Measurements from ENCODE around the gene CREB5.

Gene CREB5

DNA sequence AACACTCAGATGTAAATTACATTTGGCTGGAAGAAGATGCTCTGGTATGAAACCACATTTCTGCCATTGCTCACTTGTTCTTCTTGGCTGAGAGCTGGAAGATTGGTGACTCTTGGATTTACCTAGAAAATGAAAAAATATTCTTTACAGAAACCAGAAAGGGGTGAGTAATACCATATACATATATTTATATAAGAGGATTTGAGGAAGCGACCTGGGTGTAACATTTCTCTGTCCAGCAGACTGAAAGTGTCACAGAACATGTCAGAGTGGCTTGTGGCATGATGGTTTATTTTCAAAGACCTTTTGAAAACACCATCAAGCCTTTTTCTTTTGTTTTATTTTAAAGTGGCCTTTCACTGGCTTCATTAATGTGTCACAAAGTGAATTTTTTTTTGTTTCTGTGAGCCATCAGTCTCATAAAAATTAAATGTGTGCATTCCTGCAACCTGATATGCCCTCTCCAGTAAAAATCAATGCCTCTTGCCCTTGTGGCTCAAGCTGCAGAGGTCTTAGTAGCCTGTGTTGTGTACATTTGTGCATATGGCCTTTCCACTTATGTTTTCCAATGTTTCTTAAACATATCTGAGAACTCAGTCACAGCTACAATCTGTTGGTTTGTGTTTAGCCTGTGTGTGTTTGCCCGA, 23.5 kb downstream of the CREB5 start:
- DNase-seq (ENCODE audit: low read depth): no peak

DNA sequence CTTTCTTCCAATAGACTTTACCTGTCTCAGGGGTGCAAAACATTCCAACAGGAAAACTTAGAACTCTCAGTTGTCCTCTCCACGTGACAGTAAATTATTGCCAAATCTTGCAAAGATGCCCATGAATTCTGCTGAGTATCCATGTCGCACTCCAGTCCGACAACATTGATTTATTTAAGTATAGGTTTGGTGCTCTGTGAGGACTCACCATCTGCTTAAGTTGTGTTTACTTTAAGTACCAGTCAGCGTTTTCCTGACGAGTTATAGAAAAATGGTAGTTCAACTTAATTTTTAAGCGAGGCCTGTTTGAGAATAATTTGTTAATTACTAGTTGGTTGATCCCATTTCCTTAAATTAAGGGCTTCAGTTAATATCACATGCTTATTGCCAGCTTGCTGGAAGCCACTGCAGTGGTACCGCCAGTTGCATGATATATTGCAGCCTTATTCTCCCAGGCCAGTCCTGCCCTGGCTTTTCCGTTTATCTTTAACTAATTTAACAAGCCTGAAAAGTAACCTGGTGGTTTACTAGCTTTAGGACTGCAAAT, 27.8 kb downstream of the CREB5 start:
- no peak for DNase-seq (ENCODE audit: low read depth)

DNA sequence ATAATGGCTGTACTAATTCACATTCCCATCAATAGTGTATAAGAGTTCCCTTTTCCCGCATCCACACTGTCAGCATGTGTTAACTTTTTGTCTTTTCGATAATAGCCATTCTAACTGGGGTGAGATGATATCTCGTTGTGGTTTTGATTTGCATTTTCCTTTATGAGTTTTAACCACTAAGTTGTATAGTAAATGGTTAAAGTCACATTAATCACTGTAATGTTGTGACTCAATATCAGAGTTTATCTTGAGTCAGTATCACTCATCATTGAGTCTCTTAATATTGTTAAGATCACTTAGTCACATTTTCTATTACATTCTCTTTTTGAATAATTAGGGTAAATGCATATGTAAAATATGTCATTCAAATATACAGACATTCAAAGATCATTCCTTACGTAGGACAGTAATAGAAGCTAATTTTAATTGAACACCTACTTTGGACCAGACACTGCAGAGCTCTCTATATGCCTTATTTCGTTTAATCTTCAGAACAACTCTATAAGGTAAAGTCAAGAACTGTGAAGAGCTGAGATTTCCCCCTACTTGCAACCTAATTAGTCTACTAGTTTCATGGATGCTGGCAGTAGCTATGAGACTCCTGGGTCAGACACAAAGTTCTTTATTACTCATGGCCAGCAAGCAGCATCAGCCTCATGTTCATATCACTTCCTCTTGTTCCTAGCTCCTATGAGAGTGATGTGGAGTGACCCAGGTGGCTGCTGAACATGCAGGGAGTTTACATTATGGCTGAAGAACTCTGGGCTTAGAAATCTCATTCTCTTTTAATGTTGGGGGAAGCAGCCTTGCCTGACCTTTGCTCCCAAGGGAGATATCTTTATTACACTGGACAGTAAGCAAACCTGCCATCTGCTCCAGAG, 30.5 kb downstream of the CREB5 start:
- no peak for DNase-seq (ENCODE audit: low read depth)

DNA sequence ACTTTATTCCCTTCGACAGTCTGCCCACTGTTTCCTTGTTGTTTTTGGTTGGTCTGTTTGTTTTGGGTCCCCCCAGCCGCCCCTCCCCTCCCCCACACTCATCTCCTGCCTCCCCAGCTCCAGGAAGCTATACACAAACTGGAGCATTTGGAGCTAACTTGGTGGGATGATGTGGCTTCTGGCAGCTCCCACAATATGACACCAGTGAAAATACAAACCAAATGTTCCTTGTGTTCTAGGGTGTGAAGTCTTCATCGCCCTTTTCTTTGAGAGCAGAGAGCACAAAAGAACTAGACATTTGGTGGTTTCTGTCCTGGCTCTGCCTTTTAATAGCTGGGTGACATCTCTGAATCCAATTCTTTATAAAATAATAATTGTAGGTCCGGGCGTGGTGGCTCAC, 33.8 kb downstream of the CREB5 start:
- DNase-seq (ENCODE audit: low read depth): no peak

DNA sequence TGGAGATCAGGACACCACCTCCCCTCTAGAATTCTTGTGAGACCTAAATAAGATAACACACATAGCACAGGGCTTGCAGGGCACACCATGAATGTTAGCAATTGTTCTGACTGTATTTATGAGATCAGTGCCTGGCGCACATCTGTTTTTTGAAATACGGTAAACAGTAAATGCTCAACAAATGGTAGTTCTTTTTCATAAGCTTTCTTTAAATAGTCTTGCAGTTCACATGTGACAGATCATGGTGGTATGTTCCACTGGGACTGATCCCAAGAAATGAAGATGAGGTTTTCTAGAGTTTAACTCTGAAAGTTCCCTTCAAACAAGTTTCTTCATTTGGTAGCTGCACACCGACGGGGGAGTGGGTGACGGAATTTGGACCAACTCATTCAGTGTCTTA, 34.8 kb downstream of the CREB5 start:
- DNase-seq (ENCODE audit: low read depth): no peak

DNA sequence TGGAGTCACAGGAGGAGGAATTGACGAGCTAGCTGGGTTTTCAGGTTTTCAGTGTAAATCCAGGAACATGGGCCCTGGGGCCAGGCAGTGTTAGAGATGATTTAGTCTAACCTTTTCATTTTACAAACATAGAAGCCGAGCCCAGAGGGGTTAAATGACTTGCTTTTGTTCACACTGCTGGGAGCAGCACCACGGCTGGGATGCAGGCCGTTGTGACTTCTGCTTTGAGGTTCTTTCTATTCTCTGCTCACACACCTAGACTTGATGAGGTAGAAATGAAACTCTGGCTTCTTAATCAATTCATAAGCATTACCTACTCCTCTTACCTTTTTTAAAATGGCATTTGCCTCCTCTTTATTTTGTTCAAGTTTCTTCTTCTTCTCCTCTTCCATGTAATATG, 36.4 kb downstream of the CREB5 start:
- no peak for DNase-seq (ENCODE audit: low read depth)

DNA sequence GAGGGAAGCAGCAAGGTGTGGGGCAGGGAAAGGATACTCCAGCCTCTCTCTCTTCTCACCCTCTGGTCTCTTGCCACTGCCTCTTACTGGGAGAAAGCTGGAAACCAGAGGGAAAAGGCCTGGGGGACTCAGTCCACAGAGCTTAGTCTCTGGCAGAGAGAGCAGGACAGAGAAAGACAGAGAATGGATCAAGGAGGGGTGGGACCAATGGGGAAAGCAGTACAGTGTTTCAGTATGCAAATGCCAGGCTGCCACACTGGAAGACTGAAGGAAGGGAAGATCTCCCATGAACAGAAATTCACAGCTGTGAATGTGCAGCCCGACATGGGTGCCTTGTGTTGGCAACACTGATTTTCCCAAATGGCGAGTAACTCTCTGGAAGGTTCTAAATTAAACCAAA, 40.4 kb downstream of the CREB5 start:
- no peak for DNase-seq (ENCODE audit: low read depth)

DNA sequence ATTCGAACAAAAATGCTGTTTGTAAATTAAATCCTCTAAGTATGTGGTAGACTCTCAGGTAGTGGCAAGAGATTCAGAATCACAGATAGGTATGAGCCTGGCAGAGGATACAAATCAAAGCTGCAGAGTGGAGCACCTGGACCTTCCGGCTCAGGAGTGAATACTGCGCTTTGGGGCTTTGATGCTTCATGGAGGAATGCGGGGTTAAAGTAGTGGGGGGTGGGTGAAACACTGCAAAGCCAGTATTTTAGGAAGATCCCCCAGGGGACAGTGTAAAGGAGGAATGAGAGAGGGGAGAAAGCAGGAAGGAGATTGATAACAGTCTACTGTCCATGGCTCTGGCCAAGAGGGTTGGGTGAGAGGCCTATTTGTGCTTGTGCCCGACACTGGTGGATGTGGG, 43.2 kb downstream of the CREB5 start:
- DNase-seq (ENCODE audit: low read depth): no peak

DNA sequence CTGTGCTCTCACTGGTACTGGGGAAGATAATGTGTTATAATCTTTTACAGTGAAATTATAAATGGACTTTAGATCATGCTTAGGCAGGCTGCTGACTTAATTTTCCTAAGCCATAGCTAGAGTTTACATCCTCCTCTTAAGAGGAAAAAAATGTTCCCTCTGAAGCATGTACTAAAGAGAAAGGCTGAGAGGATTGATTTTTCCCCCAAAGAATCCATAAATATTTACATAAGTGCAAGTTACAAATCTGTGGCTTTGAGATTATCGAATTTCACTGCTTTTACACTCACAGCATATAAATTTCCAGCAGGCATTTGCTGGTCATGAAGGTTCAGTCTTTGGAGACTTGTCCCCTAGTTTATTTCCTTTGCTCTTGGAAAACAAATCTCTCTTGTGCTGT, 43.7 kb downstream of the CREB5 start:
- no peak for DNase-seq (ENCODE audit: low read depth)

DNA sequence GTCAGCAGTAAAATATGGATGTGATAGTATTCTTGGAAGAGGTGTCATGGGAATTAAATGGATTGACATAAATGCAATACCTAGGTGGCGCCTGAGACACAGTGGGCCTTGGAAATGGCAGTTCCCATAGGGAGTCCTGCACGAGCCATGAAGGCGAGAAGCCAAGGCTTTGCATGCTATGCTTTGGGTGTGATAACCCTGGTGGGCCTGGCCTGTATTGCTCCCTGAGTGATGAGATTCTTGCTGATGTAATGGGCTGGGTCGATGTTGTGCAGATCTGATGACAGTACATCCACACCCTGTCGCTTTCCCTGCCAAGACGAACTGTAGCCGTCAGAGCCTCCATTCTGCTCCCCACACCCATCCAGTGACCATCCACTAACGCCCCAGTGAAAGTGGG, 46.4 kb downstream of the CREB5 start:
- DNase-seq (ENCODE audit: low read depth): no peak

DNA sequence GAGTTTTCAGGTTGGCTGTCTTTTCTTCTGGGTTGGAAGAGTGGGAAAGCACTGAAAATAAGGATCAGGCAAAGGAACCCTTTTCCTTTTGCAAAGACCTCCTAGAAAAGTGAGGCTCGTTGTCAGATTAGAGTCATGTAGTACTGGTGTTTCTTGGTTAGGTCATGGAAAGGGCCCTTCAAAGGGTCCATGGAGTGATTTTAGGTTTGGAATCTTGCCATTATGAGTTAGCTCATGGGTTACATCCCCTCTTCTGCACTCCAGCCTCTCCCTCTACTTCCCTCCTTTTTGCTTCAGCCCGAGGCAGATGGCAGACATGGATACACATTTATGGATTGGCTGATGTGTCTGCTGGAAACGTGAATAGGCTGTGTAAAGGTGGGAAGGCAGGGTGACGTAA, 47.0 kb downstream of the CREB5 start:
- no peak for DNase-seq (ENCODE audit: low read depth)

DNA sequence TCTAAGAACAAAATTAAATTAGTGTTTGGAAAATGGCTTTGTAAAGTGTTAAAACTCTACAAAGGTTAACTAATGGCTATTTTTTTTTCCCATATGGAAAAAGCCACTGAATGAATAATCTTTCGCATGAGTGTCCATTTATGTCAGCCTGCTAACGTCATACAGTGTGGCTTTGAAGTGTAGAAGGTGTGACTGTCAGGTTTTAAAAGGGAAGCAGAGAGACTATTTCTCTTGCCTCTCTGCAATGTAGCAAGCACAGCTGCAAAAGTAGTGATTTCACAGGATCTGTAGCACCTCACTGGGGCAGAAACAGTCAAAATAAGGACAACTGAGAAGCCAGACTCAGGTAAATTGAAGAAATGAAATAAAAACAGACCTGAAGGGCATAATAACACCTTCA, 53.4 kb downstream of the CREB5 start:
- DNase-seq (ENCODE audit: low read depth): no peak

DNA sequence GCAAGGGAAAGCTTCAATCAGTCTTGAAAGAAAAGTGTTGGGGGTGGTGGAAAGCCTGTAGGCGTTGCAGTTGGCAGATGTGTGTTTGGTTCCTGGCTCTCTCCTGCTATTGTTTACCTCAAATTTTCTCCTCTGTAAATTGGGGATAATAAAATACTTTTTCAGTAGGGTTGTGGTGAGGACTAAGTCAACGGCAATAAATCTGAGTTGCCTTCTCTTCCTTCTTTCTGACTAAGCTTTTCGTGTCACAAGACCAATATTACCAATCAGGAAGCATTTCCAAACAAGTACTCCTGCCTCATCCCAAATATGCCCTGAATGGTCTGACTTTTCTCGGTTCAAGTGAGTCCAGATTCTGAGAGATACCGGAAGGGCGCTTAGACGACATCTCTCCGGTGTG, 54.0 kb downstream of the CREB5 start:
- no peak for DNase-seq (ENCODE audit: low read depth)

DNA sequence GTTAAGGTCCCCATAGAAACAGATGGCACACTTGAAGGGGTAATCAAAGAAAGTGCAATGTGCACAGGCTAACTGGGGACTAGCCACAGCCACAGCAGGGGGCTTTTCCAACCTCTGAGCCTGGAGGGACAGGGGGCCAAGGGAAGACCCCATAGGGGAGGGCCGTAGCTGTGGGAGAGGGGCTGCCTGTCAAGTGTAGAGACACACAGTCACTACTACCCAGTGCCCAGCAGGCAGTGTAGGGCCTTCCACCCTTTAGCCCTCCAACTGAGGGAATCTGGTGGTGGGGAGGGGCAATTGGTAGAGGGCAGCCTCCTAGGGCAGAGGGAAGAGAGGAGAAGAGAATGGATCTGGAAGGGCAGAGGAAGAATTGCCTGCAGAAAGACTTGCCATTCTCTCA, 54.6 kb downstream of the CREB5 start:
- DNase-seq (ENCODE audit: low read depth): no peak

DNA sequence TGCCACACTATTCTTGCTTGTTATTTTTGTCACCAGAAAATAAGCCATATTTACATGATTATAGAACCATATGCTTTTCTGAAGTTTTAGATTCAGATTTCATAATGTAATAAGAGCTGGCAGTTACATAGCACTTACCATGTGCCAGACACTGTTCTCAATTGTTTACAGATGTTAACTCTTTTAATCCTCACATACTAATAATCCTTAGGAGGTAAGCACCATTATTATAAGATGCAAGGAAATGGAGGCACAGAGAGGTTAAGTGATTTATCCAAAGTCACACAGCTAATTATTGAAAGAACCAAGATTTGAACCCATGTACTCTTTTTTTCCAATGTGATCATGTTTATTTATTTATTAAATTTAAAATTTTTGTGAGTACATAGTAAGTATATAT, 57.2 kb downstream of the CREB5 start:
- DNase-seq (ENCODE audit: low read depth): no peak

DNA sequence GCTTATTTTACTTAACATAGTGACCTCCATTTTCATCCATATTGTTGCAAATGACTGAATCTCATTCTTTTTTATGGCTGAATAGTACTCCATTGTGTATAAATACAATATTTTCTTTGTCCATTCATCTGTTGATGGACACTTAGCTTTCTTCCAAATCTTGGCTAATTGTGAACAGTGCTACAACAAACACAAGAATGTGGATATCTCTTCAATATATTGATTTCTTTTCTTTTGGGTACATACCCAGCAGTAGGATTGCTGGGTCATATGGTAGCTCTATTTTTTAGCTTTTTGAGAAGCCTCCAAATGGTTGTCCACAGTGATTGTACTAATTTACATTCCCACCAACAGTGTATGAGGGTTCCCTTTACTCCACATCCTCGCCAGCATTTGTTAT, 58.0 kb downstream of the CREB5 start:
- DNase-seq (ENCODE audit: low read depth): no peak

DNA sequence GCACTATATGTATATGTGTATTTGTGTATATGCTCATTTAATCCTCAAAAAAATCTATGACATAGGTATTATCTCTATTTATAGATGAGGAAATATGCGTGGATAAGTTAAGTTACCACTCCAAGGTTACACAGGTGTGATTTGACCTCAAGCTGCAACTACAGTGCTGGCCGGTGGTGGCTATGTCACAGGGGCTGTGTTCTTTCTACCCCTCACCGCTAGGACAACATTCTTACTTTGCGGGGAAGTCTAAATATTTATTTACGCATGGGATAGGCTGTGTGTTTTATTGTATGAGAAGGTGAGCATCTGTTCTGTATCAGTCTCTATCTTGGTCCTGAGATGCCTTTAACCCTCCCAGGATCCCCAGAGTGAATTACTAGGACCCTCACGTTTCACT, 60.0 kb downstream of the CREB5 start:
- DNase-seq (ENCODE audit: low read depth): no peak

DNA sequence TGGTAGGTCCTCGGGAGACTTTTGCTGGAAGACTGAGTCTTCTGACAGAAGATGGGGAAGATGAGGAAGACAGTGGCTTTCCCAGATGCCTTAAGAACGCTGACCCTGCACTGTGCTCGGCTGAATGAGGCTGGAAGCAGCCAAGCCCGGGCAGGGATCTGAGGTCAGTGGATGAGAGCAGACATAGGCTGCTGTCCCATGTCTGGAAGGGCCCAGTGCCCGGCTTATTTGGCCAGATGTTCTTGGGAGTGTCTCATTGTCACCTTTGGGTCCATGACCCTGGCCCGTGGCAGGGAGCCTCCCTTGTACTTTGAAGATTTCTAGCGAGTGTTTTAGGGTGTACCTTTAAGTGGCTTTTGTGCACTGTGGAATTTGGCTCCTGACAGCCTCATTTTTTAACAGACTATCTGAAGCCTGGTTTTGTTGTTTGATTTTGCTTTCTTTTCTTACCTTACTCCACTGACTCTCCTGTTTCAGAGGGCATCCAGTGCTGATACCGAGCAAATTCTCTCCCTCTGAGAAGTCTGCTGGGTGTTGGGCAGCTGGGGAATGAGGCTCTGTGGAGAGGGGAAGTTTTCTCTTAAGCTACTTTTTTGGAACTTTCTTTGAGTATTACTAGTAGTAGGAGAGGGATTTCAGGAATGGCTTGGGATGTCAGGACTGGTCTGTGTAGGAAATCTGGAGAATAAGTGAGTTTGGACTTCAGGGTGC, 61.4 kb downstream of the CREB5 start:
- DNase-seq (ENCODE audit: low read depth): no peak

DNA sequence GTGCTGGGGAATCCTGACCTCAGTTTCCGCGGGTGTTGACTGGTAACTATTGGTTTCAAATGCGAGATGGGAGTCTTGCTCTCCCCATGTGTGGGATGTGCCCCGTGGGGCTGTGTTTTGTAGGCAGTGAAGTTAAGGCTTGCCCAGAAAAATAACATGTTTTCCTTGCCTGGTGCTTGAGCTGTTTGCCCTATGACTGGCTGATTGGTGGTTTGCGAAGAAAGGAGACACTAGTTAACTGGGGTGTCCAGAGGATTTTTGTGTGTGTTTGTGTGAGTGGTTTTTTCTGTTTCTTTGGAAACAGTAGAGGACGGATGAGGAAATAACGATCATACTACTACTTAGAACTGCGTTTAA, 61.9 kb downstream of the CREB5 start:
- DNase-seq (ENCODE audit: low read depth): no peak

DNA sequence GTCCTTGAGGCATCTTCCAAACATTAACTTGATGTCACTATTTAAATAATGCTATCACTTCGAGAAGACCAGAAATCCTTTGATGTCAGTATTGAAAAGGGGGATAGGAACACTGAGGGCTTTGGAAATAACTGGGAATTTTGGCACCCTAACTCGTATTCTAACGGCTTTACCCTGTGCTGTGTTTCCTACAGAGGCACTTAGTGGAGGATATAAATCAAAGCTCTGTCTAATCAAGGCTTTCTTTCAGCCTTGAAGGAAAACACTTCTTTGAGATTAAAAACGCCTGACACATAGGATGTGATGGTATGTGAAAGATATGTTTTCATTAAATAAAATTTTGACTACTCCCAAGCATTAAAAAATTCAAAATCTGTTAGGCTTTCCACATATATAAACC, 62.3 kb downstream of the CREB5 start:
- no peak for DNase-seq (ENCODE audit: low read depth)

DNA sequence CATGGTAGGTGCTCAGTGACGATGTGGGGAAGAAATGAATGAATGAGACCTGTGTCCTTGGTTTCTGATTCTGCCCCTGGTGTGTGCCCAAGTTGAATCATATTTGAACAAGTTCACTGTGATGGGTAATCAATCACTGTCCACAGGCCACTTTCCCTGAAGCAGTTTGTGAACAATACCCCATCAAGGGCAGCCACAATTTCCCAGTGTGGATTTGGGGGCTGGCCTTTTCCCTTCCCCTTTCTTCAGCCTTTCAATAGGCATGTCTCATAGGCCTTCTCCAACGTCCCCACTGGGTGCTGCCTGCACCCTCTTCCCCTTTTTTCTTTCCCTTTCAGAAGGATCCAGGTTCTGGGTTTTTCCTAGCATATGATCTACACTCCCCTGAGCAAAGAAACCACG, 64.7 kb downstream of the CREB5 start:
- no peak for DNase-seq (ENCODE audit: low read depth)

DNA sequence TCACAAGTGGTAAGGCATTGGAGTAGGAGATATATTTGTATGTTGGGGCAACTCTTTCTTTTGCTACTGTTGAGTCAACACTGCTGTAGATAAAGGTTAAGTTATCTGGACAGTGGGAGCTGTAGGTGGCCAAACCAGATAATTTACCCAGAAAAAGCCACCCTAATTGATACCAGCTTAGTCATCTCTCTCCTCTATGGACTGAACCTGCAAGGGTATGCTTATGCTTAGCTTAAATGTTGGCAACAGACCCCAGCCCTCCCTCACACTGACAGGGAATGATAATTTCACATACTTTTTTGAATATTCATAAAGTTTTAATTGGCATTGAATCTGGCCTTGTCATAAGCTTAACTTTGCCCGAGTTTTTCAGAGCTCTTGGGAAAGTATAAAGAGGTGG, 66.3 kb downstream of the CREB5 start:
- no peak for DNase-seq (ENCODE audit: low read depth)

DNA sequence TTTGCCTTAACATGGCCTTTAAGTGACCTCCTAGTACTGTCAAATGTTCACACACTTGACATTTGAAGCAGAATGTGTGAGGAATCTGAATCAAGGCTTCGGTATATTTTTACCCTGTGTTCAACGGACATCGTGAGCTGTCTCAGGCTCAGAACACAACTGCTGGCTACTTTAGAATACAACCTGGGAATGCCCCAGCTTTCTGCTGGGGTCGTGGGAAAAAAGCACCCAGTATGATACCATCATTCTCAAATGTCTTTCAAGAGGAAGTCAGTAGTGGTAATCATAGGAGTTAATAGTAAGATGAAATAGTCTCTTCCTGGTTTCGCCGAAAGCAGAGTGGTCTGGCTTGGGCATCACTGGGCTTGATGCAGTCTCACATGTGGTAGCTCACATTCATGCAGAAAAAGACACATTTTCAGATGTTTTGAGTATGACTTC, 67.2 kb downstream of the CREB5 start:
- DNase-seq (ENCODE audit: low read depth): no peak

Measured in activated T-cell treated with anti-CD3 and anti-CD28 coated beads for 1 hour (primary cell).